Measurements from ENCODE around the gene NEK3.

DNA sequence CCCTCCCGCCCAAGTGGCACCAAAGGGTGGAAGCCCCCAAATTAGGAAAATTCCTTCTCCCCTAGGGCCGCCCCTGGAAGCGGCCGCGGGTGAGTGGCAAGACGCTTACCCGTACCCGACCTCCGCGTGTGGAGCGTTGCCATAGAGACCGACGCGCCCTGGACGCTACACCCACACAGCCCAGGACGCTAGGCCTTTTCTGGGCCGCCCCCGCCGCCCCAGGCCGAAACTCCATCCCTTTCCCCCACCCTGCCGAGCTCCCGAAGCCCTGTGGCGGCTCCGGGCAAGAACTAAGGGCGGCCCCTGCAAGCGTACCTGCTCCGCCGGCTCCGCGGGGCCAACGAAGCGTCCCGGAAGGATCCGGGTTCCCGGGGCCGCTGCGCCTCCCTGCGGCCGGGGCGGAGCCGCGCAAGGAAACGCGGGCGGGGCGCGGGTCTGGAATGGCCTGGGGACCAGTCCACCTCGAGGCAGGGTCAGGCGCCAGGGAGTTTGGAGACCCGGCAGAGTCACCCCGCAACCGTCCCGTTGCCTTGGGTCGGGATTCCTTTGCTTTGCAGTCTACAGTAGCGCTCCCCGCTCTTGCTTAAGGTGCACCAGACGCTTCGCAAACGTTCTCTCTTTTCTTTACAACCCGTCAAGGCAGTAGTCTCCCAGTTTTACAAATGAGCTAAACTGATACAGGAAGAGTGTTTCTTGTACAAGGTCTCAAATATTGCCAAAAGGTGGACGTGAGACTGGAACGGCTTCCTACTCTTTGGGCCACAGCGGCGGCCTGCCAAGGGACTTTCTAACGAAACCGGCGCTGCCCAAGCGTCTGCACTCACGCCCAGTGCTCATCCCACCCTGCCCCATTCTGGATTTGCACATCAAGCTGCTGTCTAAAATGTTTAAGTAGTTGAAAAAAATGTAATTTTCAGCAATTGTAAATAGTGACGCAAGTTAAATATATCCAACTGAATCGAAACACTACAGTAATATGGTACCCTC is 30.4 kb downstream of the NEK3 start, which contains the start of gene NEK5:
- TF ChIP-seq POLR2A (IDR thresholded peaks at IDR 0.05) (no peak), EP300 (IDR thresholded peaks at IDR 0.05) (no peak), POLR2AphosphoS5 (IDR thresholded peaks at IDR 0.05) (no peak)
- TF ChIP-seq, protein P1, sequence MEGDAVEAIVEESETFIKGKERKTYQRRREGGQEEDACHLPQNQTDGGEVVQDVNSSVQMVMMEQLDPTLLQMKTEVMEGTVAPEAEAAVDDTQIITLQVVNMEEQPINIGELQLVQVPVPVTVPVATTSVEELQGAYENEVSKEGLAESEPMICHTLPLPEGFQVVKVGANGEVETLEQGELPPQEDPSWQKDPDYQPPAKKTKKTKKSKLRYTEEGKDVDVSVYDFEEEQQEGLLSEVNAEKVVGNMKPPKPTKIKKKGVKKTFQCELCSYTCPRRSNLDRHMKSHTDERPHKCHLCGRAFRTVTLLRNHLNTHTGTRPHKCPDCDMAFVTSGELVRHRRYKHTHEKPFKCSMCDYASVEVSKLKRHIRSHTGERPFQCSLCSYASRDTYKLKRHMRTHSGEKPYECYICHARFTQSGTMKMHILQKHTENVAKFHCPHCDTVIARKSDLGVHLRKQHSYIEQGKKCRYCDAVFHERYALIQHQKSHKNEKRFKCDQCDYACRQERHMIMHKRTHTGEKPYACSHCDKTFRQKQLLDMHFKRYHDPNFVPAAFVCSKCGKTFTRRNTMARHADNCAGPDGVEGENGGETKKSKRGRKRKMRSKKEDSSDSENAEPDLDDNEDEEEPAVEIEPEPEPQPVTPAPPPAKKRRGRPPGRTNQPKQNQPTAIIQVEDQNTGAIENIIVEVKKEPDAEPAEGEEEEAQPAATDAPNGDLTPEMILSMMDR (IDR thresholded peaks at IDR 0.05), result peak; percentile 76 to 89 (median 82)

Measured in upper lobe of left lung (tissue), 4 donors.